Natural killer cell (primary cell): ENCODE data around the gene KCNQ1OT1. TPM values are rescaled to one million over a fixed set of nuclear protein-coding genes. Genes with fewer than 3 reads are reported as not detected.
A peak's percentile ranks its signal among the peaks of the same experiment; 100 is the strongest.

Experiments used
- ATAC-seq, 3 donors: fragments of 150-1000 bp in 2 of 3; fragments of 200-7000 bp in 1 of 3; cut with Tn5 transposase; 1 replicate in 1 of 3; 2 replicates in 2 of 3; pipeline ENCODE4 v1.10.0; 2021; ENCODE audit warnings: mild to moderate bottlenecking in 2 of 3, moderate library complexity in 2 of 3
- DNase-seq, 2 donors: peaks; one replicate each; pipeline versions ENCODE4 v3.0.0 to v3.0.0-alpha.2; 2013 to 2021; ENCODE audit warnings: mixed read lengths in 1 of 2
- H3K27ac ChIP-seq: one replicate; pipeline ENCODE4 v1.5.1; 2013; ENCODE audit warnings: mild to moderate bottlenecking, low read length
- H3K27me3 ChIP-seq: one replicate; pipeline ENCODE4 v1.6.1; 2013; ENCODE audit warnings: low read length; ENCODE audit not compliant: control insufficient read depth, insufficient read depth
- H3K36me3 ChIP-seq: one replicate; pipeline ENCODE4 v1.6.1; 2013; ENCODE audit warnings: low read length; ENCODE audit not compliant: control insufficient read depth, insufficient read depth
- H3K4me1 ChIP-seq: one replicate; pipeline ENCODE4 v1.6.1; 2013; ENCODE audit warnings: low read length; ENCODE audit not compliant: control insufficient read depth, insufficient read depth
- H3K4me3 ChIP-seq: one replicate; pipeline ENCODE4 v1.5.1; 2013; ENCODE audit warnings: low read length
- H3K9me3 ChIP-seq: one replicate; pipeline ENCODE4 v1.6.1; 2013; ENCODE audit warnings: low read length; ENCODE audit not compliant: control insufficient read depth, insufficient read depth
- H3K27ac Mint-ChIP-seq, 2 donors: one replicate each; pipeline ENCODE4 v1.8.0; 2022; ENCODE audit warnings: mild to moderate bottlenecking in 2 of 2, mixed read lengths in 2 of 2, moderate library complexity in 1 of 2
- H3K27me3 Mint-ChIP-seq, 2 donors: one replicate each; pipeline ENCODE4 v1.8.0; 2022; ENCODE audit warnings: low read depth in 2 of 2, mixed read lengths in 2 of 2
- H3K36me3 Mint-ChIP-seq: one replicate; pipeline ENCODE4 v1.8.0; 2022; ENCODE audit warnings: mixed read lengths
- H3K4me1 Mint-ChIP-seq, 2 donors: one replicate each; pipeline ENCODE4 v1.8.0; 2022; ENCODE audit warnings: mixed read lengths in 2 of 2
- H3K4me3 Mint-ChIP-seq: one replicate; pipeline ENCODE4 v1.8.0; 2022; ENCODE audit warnings: mild to moderate bottlenecking, moderate library complexity, mixed read lengths
- H3K9me3 Mint-ChIP-seq, 2 donors: one replicate each; pipeline ENCODE4 v1.8.0; 2022; ENCODE audit warnings: mixed read lengths in 2 of 2
- CTCF ChIP-seq: fragments of 200-600 bp; IDR thresholded peaks from one replicate; pipeline ENCODE4 v1.8.0; 2022; ENCODE audit warnings: antibody characterized with exemption
- WGBS: methylation state at CpG from one replicate; pipeline ENCODE4 v1.1.7; 2013; ENCODE audit warnings: missing lambda C conversion rate; ENCODE audit not compliant: insufficient coverage; 5-methylcytosine and 5-hydroxymethylcytosine counted together
- intact Hi-C: fragments of 100-400 bp; cut with micrococcal nuclease; formaldehyde crosslinking; loops from one replicate; pipeline ENCODE4 v1.14.2; 2022
- total RNA-seq, 4 donors: library from RNA; stranded (reverse); fragments of 120-200 nt in 1 of 4; gene quantifications; one replicate each; pipeline versions ENCODE4 v1.2.3 to v1.2.4, GENCODE V29; 2013 to 2022

The KCNQ1OT1 gene
- total RNA-seq, 3 donors from 2014 or later (not counting 1 experiment from before 2014, with no cell fraction given), result 0.72 to 0.78 (median 0.75) TPM

- H3K4me1 ChIP-seq, result no peaks in the 10 kb centered on the region
- intact Hi-C loops, result no loop called here
- TF ChIP-seq CTCF, result no peak
These were observed 122.5 kb downstream of the KCNQ1OT1 start for GRCh38 chr11:2577031-2577990.

GRCh38 chr11:2576549-2576948, 123.2 kb downstream of the KCNQ1OT1 start:
- intact Hi-C loops, result no loop called here
- ATAC-seq (no peak), DNase-seq (peak in 1 of 2 donors; percentile 6)
- Mint-ChIP-seq H3K36me3 (no peaks in the 10 kb centered on the region), H3K27ac (no peak overlapping the region), H3K4me1 (no peaks in the 10 kb centered on the region), H3K9me3 (no peaks in the 10 kb centered on the region), H3K4me3 (no peak overlapping the region), H3K27me3 (no peaks in the 10 kb centered on the region)
- Histone ChIP-seq H3K36me3 (no peaks in the 10 kb centered on the region), H3K27ac (no peak overlapping the region), H3K4me3 (no peak overlapping the region), H3K27me3 (no peaks in the 10 kb centered on the region), H3K4me1 (no peaks in the 10 kb centered on the region), H3K9me3 (no peaks in the 10 kb centered on the region)
- no peak for TF ChIP-seq CTCF
- WGBS, result 86% methylated on average over 15 of the region's 15 CpGs

More at GRCh38 chr11:2577031-2577990, 122.5 kb downstream of the KCNQ1OT1 start:
- Mint-ChIP-seq H3K36me3 (no peaks in the 10 kb centered on the region), H3K27ac (no peak overlapping the region), H3K4me1 (no peaks in the 10 kb centered on the region), H3K27me3 (no peaks in the 10 kb centered on the region), H3K9me3 (no peaks in the 10 kb centered on the region), H3K4me3 (no peak overlapping the region)
- Histone ChIP-seq H3K36me3 (no peaks in the 10 kb centered on the region), H3K27me3 (no peaks in the 10 kb centered on the region), H3K9me3 (no peaks in the 10 kb centered on the region), H3K27ac (no peak overlapping the region), H3K4me3 (no peak overlapping the region)
- ATAC-seq (no peak), DNase-seq (peak in 1 of 2 donors; percentile 13)
- WGBS, result 90% methylated on average over 33 of the region's 33 CpGs

- no peak overlapping the region for H3K4me3 ChIP-seq
- no peak for TF ChIP-seq CTCF
- whole genome bisulfite sequencing, result 93% methylated on average over 15 of the region's 15 CpGs
- Mint-ChIP-seq H3K36me3 (no peaks in the 10 kb centered on the region), H3K4me3 (no peak overlapping the region), H3K4me1 (no peaks in the 10 kb centered on the region), H3K27me3 (no peaks in the 10 kb centered on the region), H3K9me3 (no peaks in the 10 kb centered on the region), H3K27ac (no peak overlapping the region)
- DNase-seq (peak in 1 of 2 donors; percentile 5), ATAC-seq (no peak)
- no peaks in the 10 kb centered on the region for H3K9me3 ChIP-seq
- H3K27ac ChIP-seq, result no peak overlapping the region
- H3K27me3 ChIP-seq, result no peaks in the 10 kb centered on the region
- intact Hi-C loops, result no loop called here
- no peaks in the 10 kb centered on the region for H3K4me1 ChIP-seq
- no peaks in the 10 kb centered on the region for H3K36me3 ChIP-seq
These were observed 123.7 kb downstream of the KCNQ1OT1 start for GRCh38 chr11:2576111-2576510.
